AG04450 (cell line): ENCODE measurements around the gene FGF8. TPM values are rescaled to one million over a fixed set of nuclear protein-coding genes. Genes with fewer than 3 reads are reported as not detected.
A peak's percentile ranks its signal among the peaks of the same experiment; 100 is the strongest.

Experiments used
- CTCF ChIA-PET: fragments of 300-600, 350-600 bp; formaldehyde crosslinking; extraction: SDS; loops from one replicate; lab custom pipeline; 2022; ENCODE audit warnings: antibody characterized with exemption, inconsistent platforms; lab: Charles Lee
- POLR2A ChIA-PET: fragments of 350-600 bp; formaldehyde crosslinking; extraction: SDS; loops from one replicate; lab custom pipeline; 2021; ENCODE audit warnings: antibody characterized with exemption, inconsistent platforms; lab: Yijun Ruan, JAX
- DNase-seq: peaks from one replicate; pipeline ENCODE4 v3.0.0-alpha.2; 2011; ENCODE audit warnings: low read depth, low spot score
- H3K27ac ChIP-seq: one replicate; pipeline ENCODE4 v1.5.1; 2012; ENCODE audit warnings: low read depth, low read length, control low read depth
- H3K27me3 ChIP-seq: one replicate; pipeline ENCODE4 v1.6.0; 2012; ENCODE audit warnings: low read length; ENCODE audit not compliant: control insufficient read depth, insufficient read depth
- H3K4me3 ChIP-seq: 2 replicates; pipeline ENCODE4 v1.5.1; 2011; ENCODE audit warnings: mild to moderate bottlenecking, low read depth, low read length, control low read depth
- H3K9me3 ChIP-seq: 2 replicates; pipeline ENCODE4 v1.5.1; 2012; ENCODE audit warnings: low read length; ENCODE audit not compliant: control insufficient read depth, insufficient read depth
- CTCF ChIP-seq: IDR thresholded peaks from 2 replicates; pipeline ENCODE4 v1.5.1; 2011; ENCODE audit warnings: low read depth, low read length, control low read depth, inconsistent platforms
- polyA minus RNA-seq: library from RNA; depleted of rRNA, polyadenylated mRNA; stranded (reverse); fragments of >200 nt; gene quantifications from 2 replicates; pipeline ENCODE4 v1.2.3, GENCODE V29; 2011; rRNA and poly(A)+ RNA removed
- polyA plus RNA-seq: library from polyadenylated mRNA; depleted of rRNA; stranded (reverse); fragments of >200 nt; gene quantifications from 2 replicates; pipeline ENCODE4 v1.2.3, GENCODE V29; 2011; rRNA removed

Gene FGF8
- polyA plus RNA-seq (not detected in 2 replicates), polyA minus RNA-seq (not detected in 2 replicates)

GRCh38 chr10:101775273-101776160 lies at the start of gene FGF8:
TSS of gene FGF8 (minus strand) at chr10:101776114. CDS start at chr10:101775900, 214 bp downstream.
- peaks cover 69% of the 10 kb centered on the region for H3K27me3 ChIP-seq
- CTCF ChIA-PET: interaction anchor here (0.5 to 1.1 kb wide), 2 partner anchors 561 to 595 kb away, joined by 3 read pairs; no protein-coding TSS in a partner anchor
- TF ChIP-seq CTCF: no peak
- DNase-seq: no peak
- H3K27ac ChIP-seq: no peak within 1 kb of the TSS
- POLR2A ChIA-PET: interaction anchor here (0.9 kb wide), 1 partner anchor 161 kb away, joined by 3 read pairs; no protein-coding TSS in a partner anchor
- no peaks in the 10 kb centered on the region; the same call in 1 of the 2 replicates for H3K9me3 ChIP-seq
- peak within 1 kb of the TSS; percentile 4; the same call in 1 of the 2 replicates for H3K4me3 ChIP-seq

GRCh38 chr10:101824736-101825135 lies 48.8 kb upstream of the FGF8 start:
- Histone ChIP-seq H3K27ac (peak overlapping the region; percentile 11), H3K27me3 (no peaks in the 10 kb centered on the region), H3K9me3 (no peaks in the 10 kb centered on the region; the same call in 1 of the 2 replicates), H3K4me3 (no peak overlapping the region)
- DNase-seq: no peak
- no peak for TF ChIP-seq CTCF
- POLR2A ChIA-PET: no interaction called here
- CTCF ChIA-PET: interaction anchor here (1.0 kb wide), 1 partner anchor 12 kb away, joined by 9 read pairs; no protein-coding TSS in a partner anchor

GRCh38 chr10:101818872-101819633 lies 43.1 kb upstream of the FGF8 start:
- no peak for TF ChIP-seq CTCF
- CTCF ChIA-PET: interaction anchor here (0.6 to 2.9 kb wide), 7 partner anchors 17 to 215 kb away, joined by 3 to 19 read pairs (median 5); no protein-coding TSS in a partner anchor
- no peaks in the 10 kb centered on the region; the same call in 1 of the 2 replicates for H3K9me3 ChIP-seq
- no peak for DNase-seq
- H3K4me3 ChIP-seq: peak overlapping the region; percentile 98
- H3K27me3 ChIP-seq: no peaks in the 10 kb centered on the region
- POLR2A ChIA-PET: interaction anchor here (0.6 to 2.0 kb wide), 15 partner anchors 8 to 776 kb away, joined by 3 to 17 read pairs (median 4); partner anchors contain the start of genes ARMH3, DPCD, HPS6 and NPM3
- peak overlapping the region; percentile 57 for H3K27ac ChIP-seq

- peak; percentile 100 for DNase-seq
- ChIA-PET CTCF (interaction anchor here (0.6 to 2.9 kb wide), 7 partner anchors 17 to 759 kb away, joined by 3 to 19 read pairs (median 6); no protein-coding TSS in a partner anchor), POLR2A (interaction anchor here (0.6 to 2.0 kb wide), 20 partner anchors 9 to 1579 kb away, joined by 3 to 17 read pairs (median 4); partner anchors contain the start of genes ARMH3, DPCD, HPS6 and NPM3)
- Histone ChIP-seq H3K27me3 (no peaks in the 10 kb centered on the region), H3K9me3 (no peaks in the 10 kb centered on the region; the same call in 1 of the 2 replicates), H3K27ac (peak within 1 kb of the TSS; percentile 90), H3K4me3 (peak within 1 kb of the TSS; percentile 98)
- no peak for TF ChIP-seq CTCF
Observed at GRCh38 chr10:101818119-101818871, 42.4 kb upstream of the FGF8 start, which contains the start of gene OGA. TSS of gene OGA (minus strand) at chr10:101818444. CDS start at chr10:101818022, 422 bp downstream.
